ENCODE results near the gene CALHM2. TPM values are rescaled to one million over a fixed set of nuclear protein-coding genes. Genes with fewer than 3 reads are reported as not detected.
A peak's percentile ranks its signal among the peaks of the same experiment; 100 is the strongest.
"Not testable (repeated sequence)": the region's sequence is repeated elsewhere in the genome, so short reads cannot be mapped to it uniquely, and the experiment has no call there.

The CALHM2 gene
- total and polyA plus RNA-seq, 4 donors: 11.7 to 43.2 (median 25.0) TPM

DNA sequence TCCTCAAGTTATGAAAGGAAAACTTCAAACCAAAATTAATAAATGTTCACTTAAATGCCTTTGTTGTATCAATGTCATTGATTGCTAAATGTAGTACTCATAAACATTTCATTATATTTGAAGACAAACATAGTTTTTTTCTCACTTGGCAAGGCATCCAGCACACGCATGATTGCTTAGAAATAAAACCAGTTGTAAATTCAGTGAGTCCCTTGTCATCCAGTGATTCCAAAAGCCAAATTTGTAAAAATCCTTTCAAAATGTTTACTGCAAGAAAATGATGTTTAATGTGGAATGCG is 35.2 kb upstream of the CALHM2 start:
- DNase-seq (no peak), ATAC-seq (ENCODE audit: insufficient read depth, low FRiP score) (no peak)
- Histone ChIP-seq H3K4me3 (no peak overlapping the region), H3K4me1 (ENCODE audit: control insufficient read depth in 5 of 5, insufficient read depth in 5 of 5, low read length in 5 of 5) (peaks cover 0 to 4% (median 0%) of the 10 kb centered on the region in 5 donors), H3K36me3 (ENCODE audit: control insufficient read depth in 4 of 4, insufficient read depth in 4 of 4, low read length in 4 of 4) (no peaks in the 10 kb centered on the region), H3K27me3 (ENCODE audit: control insufficient read depth in 3 of 3, insufficient read depth in 3 of 3, low read length in 2 of 3) (no peaks in the 10 kb centered on the region), H3K9ac (ENCODE audit: insufficient read depth in 1 of 2, low read length in 2 of 2) (no peak overlapping the region), H3K27ac (ENCODE audit: low read depth in 1 of 2, low read length in 1 of 2) (no peak overlapping the region), H3K9me3 (ENCODE audit: control insufficient read depth in 4 of 4, insufficient read depth in 3 of 4, low read length in 3 of 4) (no peaks in the 10 kb centered on the region)
- TF ChIP-seq CTCF (IDR thresholded peaks at IDR 0.05; ENCODE audit: control extremely low read depth, extremely low read depth): no peak
- WGBS, 2 donors: 90 to 91% methylated on average over 2 of the region's 2 CpGs

DNA sequence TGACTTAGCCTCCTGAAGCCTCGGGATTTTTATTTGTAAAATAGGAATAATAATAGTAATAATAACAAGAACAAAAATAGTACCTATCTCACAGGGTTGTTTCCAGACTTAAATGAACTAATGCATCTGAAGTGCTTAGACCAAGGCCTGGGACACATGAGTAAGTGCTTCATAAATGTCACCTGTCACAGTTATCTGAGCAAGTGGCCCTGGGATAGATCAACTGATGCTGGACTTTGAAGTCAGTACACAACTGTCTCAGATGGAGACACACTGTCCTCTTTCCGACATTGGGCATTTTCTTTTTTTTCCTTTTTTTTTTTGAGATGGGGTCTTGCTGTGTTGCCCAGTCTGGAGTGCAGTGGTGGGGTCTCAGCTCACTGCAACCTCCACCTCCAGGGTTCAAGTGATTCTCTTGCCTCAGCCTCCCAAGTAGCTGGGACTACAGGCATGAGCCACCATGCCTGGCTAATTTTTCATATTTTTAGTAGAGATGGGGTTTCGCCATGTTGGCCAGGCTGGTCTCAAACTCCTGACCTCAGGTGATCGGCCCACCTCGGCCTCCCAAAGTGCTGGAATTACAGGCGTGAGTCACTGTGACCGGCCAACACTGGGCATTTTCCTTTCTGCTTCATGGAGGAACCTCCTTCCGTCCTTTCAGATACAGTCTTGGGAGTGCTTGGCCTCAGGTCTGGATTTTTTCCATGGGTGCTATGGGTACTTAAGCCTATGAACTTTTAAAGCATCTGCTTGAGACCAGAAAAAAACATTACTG is 34.7 kb upstream of the CALHM2 start:
- ATAC-seq (ENCODE audit: insufficient read depth, low FRiP score); H3K36me3 ChIP-seq (ENCODE audit: control insufficient read depth in 4 of 4, insufficient read depth in 4 of 4, low read length in 4 of 4); H3K4me1 ChIP-seq (ENCODE audit: control insufficient read depth in 5 of 5, insufficient read depth in 5 of 5, low read length in 5 of 5); H3K27me3 ChIP-seq (ENCODE audit: control insufficient read depth in 3 of 3, insufficient read depth in 3 of 3, low read length in 2 of 3); H3K4me3 ChIP-seq; H3K9ac ChIP-seq (ENCODE audit: insufficient read depth in 1 of 2, low read length in 2 of 2); H3K27ac ChIP-seq (ENCODE audit: low read depth in 1 of 2, low read length in 1 of 2); H3K9me3 ChIP-seq (ENCODE audit: control insufficient read depth in 4 of 4, insufficient read depth in 3 of 4, low read length in 3 of 4); DNase-seq: not testable (repeated sequence)
- 89 to 90% methylated on average over 8 of the region's 8 CpGs for WGBS, 2 donors

- DNase-seq (peak in 2 of 3 donors; percentile 54 to 59), ATAC-seq (ENCODE audit: insufficient read depth, low FRiP score) (no peak)
- H3K4me3 ChIP-seq: no peak overlapping the region
- no peak overlapping the region for H3K9ac ChIP-seq (ENCODE audit: insufficient read depth in 1 of 2, low read length in 2 of 2)
- no peaks in the 10 kb centered on the region for H3K27me3 ChIP-seq (ENCODE audit: control insufficient read depth in 3 of 3, insufficient read depth in 3 of 3, low read length in 2 of 3)
- no peaks in the 10 kb centered on the region for H3K4me1 ChIP-seq (ENCODE audit: control insufficient read depth in 5 of 5, insufficient read depth in 5 of 5, low read length in 5 of 5)
- 61 to 64% methylated on average over 12 of the region's 12 CpGs for WGBS, 2 donors
- H3K36me3 ChIP-seq (ENCODE audit: control insufficient read depth in 4 of 4, insufficient read depth in 4 of 4, low read length in 4 of 4): no peaks in the 10 kb centered on the region
- H3K27ac ChIP-seq (ENCODE audit: low read depth in 1 of 2, low read length in 1 of 2): no peak overlapping the region
- no peaks in the 10 kb centered on the region for H3K9me3 ChIP-seq (ENCODE audit: control insufficient read depth in 4 of 4, insufficient read depth in 3 of 4, low read length in 3 of 4)
- TF ChIP-seq CTCF (IDR thresholded peaks at IDR 0.05; ENCODE audit: control extremely low read depth, extremely low read depth): peak; percentile 51
Measured at GRCh38 chr10:103481974-103482531, 29.9 kb upstream of the CALHM2 start.

DNA sequence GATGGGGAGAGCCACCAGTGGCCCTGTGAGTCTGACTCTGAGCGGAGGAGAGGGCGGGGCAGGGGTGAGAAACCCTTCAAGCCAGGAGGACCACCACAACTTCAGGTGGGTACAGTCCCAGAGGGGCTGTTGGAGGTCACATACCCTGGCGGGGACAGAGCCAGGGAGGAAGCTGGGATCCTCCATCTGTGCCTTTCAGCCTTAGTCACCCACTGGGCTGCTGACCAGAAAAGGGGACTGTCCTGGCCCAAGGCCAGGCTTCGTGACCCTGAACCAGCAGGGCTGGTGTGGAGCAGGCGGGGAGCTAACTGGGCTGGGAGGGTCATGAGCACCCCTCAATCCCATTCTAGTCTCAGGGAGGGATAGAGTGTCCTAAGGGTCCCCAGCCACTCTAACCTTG is 28.4 kb upstream of the CALHM2 start:
- Histone ChIP-seq H3K27ac (ENCODE audit: low read depth in 1 of 2, low read length in 1 of 2) (no peak overlapping the region), H3K36me3 (ENCODE audit: control insufficient read depth in 4 of 4, insufficient read depth in 4 of 4, low read length in 4 of 4) (no peaks in the 10 kb centered on the region), H3K4me1 (ENCODE audit: control insufficient read depth in 5 of 5, insufficient read depth in 5 of 5, low read length in 5 of 5) (no peaks in the 10 kb centered on the region), H3K9ac (ENCODE audit: insufficient read depth in 1 of 2, low read length in 2 of 2) (no peak overlapping the region), H3K9me3 (ENCODE audit: control insufficient read depth in 4 of 4, insufficient read depth in 3 of 4, low read length in 3 of 4) (no peaks in the 10 kb centered on the region), H3K4me3 (no peak overlapping the region), H3K27me3 (ENCODE audit: control insufficient read depth in 3 of 3, insufficient read depth in 3 of 3, low read length in 2 of 3) (no peaks in the 10 kb centered on the region)
- TF ChIP-seq CTCF (IDR thresholded peaks at IDR 0.05; ENCODE audit: control extremely low read depth, extremely low read depth): no peak
- 76 to 84% methylated on average over 5 of the region's 5 CpGs for WGBS, 2 donors
- DNase-seq (no peak), ATAC-seq (ENCODE audit: insufficient read depth, low FRiP score) (no peak)
